HG02981 (cell line): Measurements from ENCODE around the gene MGAT5.

Experiments used
- ATAC-seq: cut with Tn5 transposase; IDR thresholded peaks from one replicate; pipeline ENCODE4 v1.9.1; 2021; ENCODE audit warnings: mild to moderate bottlenecking, moderate library complexity; ENCODE audit not compliant: unreplicated experiment

The MGAT5 gene

GRCh38 chr2:134489732-134490384, 236.0 kb downstream of the MGAT5 start:
- no peak for ATAC-seq

- no peak for ATAC-seq
Observed at GRCh38 chr2:134490559-134490958, 236.7 kb downstream of the MGAT5 start.

GRCh38 chr2:134491022-134491421, 237.2 kb downstream of the MGAT5 start:
- ATAC-seq = no peak

- no peak for ATAC-seq
Observed at GRCh38 chr2:134491771-134492441, 238.0 kb downstream of the MGAT5 start.

- ATAC-seq = no peak
Observed at GRCh38 chr2:134493797-134494196, 239.9 kb downstream of the MGAT5 start.

GRCh38 chr2:134498654-134499053, 244.8 kb downstream of the MGAT5 start:
- ATAC-seq = no peak

GRCh38 chr2:134499307-134499926, 245.5 kb downstream of the MGAT5 start:
- no peak for ATAC-seq

- no peak for ATAC-seq
Observed at GRCh38 chr2:134500211-134500935, 246.5 kb downstream of the MGAT5 start.

GRCh38 chr2:134501476-134502091, 247.7 kb downstream of the MGAT5 start:
- ATAC-seq = no peak

GRCh38 chr2:134502104-134502503, 248.2 kb downstream of the MGAT5 start:
- ATAC-seq = no peak
